Measurements from ENCODE around the gene RAMAC. TPM values are rescaled to one million over a fixed set of nuclear protein-coding genes. Genes with fewer than 3 reads are reported as not detected.

RAMAC gene
- total and polyA plus RNA-seq, 10 of the 15 experiments (the other 5 are each of a cell fraction or from before 2014, with no cell fraction given), result 22.4 to 109 (median 41.7) TPM

DNA sequence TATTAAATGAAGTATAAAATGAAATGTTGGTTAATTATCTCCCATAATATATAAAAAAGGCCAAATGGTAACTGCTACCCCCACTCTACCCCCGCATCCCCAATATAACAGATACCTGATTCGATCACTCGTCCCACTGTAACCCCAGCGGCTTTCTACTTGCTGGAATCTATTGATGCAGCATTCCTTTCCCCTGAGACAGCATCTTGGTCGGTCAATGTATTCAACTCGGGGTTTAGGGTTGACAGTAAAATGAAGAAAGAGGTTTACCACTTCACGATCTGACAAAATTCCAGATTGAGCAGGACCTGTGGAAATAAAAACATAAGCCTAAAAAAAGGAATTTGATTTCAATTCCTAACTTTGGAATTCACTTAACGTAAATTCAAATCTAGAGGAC lies 44.0 kb downstream of the RAMAC start:
- RAD21 ChIA-PET (ENCODE audit: unreplicated experiment), result no interaction called here
- WGBS (ENCODE audit: insufficient coverage, insufficient replicate concordance, low lambda C conversion rate, missing lambda C conversion rate), result over 99% methylated on average over 8 of the region's 8 CpGs
- in situ Hi-C loops (cut with MboI) (no loop called here), intact Hi-C loops (cut with micrococcal nuclease; ENCODE audit: unreplicated experiment) (no loop called here)
- Histone ChIP-seq H3K9me3 (replicated peaks; ENCODE audit: control insufficient read depth, insufficient read depth, low read length) (no peaks in the 10 kb centered on the region; the same call in 2 of the 3 replicates), H3K4me2 (ENCODE audit: control insufficient read depth, insufficient read depth) (no peak overlapping the region), H3K36me3 (ENCODE audit: control insufficient read depth in 2 of 2, insufficient read depth in 2 of 2, low read length in 1 of 2) (peaks cover 10 to 29% of the 10 kb centered on the region in 2 experiments), H3K79me2 (ENCODE audit: control insufficient read depth, insufficient read depth, low read length) (peaks cover 12% of the 10 kb centered on the region), H3K27me3 (replicated peaks in 1 of 2; ENCODE audit: control insufficient read depth in 2 of 2, insufficient read depth in 2 of 2, low read length in 1 of 2) (no peaks in the 10 kb centered on the region), H3K4me3 (no peak overlapping the region), H3K27ac (ENCODE audit: control insufficient read depth, insufficient read depth) (no peak overlapping the region), H3K9ac (ENCODE audit: control insufficient read depth, insufficient read depth, low read length) (no peak overlapping the region), H2AFZ (ENCODE audit: control insufficient read depth, low read depth, low read length) (no peak overlapping the region), H3K4me1 (ENCODE audit: control insufficient read depth, insufficient read depth, low read length) (no peaks in the 10 kb centered on the region), H4K20me1 (ENCODE audit: control insufficient read depth, insufficient read depth) (no peaks in the 10 kb centered on the region; the same call in 1 of the 2 replicates)
- FAIRE-seq (no peak), DNase-seq (ENCODE audit: low read depth, low spot score) (no peak), ATAC-seq (no peak)
- POLR2A ChIA-PET, result no interaction called here
- CTCF ChIA-PET, result interaction anchor here (0.6 kb wide), 1 partner anchor 68 kb away, joined by 3 read pairs; no protein-coding TSS in a partner anchor
- SMC1A ChIA-PET (ENCODE audit: uncharacterized antibody, unreplicated experiment), result no interaction called here
- no TSS peak for BruUV-seq (replicated peaks)
- TF ChIP-seq ZNF24 (IDR thresholded peaks at IDR 0.05) (no peak), SMC3 (IDR thresholded peaks at IDR 0.05; ENCODE audit: borderline replicate concordance, low read length) (no peak), POLR2AphosphoS2 (IDR thresholded peaks at IDR 0.05; ENCODE audit: low read depth, low read length) (no peak), SIN3A (IDR thresholded peaks at IDR 0.05; ENCODE audit: low read depth, low read length) (no peak), CHD4 (IDR thresholded peaks at IDR 0.05) (no peak), SMARCA5 (IDR thresholded peaks at IDR 0.05) (no peak), HCFC1 (IDR thresholded peaks at IDR 0.05; ENCODE audit: low read length) (no peak), EGR1 (IDR thresholded peaks at IDR 0.05; ENCODE audit: borderline replicate concordance in 1 of 2, low read depth in 2 of 2, low read length in 2 of 2) (no peak)
- TF ChIP-seq, protein P1, sequence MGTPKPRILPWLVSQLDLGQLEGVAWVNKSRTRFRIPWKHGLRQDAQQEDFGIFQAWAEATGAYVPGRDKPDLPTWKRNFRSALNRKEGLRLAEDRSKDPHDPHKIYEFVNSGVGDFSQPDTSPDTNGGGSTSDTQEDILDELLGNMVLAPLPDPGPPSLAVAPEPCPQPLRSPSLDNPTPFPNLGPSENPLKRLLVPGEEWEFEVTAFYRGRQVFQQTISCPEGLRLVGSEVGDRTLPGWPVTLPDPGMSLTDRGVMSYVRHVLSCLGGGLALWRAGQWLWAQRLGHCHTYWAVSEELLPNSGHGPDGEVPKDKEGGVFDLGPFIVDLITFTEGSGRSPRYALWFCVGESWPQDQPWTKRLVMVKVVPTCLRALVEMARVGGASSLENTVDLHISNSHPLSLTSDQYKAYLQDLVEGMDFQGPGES (IDR thresholded peaks at IDR 0.05), result no peak
- TF ChIP-seq, protein P2, sequence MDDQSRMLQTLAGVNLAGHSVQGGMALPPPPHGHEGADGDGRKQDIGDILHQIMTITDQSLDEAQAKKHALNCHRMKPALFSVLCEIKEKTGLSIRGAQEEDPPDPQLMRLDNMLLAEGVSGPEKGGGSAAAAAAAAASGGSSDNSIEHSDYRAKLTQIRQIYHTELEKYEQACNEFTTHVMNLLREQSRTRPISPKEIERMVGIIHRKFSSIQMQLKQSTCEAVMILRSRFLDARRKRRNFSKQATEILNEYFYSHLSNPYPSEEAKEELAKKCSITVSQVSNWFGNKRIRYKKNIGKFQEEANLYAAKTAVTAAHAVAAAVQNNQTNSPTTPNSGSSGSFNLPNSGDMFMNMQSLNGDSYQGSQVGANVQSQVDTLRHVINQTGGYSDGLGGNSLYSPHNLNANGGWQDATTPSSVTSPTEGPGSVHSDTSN (IDR thresholded peaks at IDR 0.05; ENCODE audit: insufficient replicate concordance, low read depth, low read length), result no peak
- TF ChIP-seq, protein P3, sequence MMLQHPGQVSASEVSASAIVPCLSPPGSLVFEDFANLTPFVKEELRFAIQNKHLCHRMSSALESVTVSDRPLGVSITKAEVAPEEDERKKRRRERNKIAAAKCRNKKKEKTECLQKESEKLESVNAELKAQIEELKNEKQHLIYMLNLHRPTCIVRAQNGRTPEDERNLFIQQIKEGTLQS (IDR thresholded peaks at IDR 0.05; ENCODE audit: borderline replicate concordance, extremely low read depth, low read depth, low read length), result no peak
- TF ChIP-seq, protein P4, sequence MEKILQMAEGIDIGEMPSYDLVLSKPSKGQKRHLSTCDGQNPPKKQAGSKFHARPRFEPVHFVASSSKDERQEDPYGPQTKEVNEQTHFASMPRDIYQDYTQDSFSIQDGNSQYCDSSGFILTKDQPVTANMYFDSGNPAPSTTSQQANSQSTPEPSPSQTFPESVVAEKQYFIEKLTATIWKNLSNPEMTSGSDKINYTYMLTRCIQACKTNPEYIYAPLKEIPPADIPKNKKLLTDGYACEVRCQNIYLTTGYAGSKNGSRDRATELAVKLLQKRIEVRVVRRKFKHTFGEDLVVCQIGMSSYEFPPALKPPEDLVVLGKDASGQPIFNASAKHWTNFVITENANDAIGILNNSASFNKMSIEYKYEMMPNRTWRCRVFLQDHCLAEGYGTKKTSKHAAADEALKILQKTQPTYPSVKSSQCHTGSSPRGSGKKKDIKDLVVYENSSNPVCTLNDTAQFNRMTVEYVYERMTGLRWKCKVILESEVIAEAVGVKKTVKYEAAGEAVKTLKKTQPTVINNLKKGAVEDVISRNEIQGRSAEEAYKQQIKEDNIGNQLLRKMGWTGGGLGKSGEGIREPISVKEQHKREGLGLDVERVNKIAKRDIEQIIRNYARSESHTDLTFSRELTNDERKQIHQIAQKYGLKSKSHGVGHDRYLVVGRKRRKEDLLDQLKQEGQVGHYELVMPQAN (conservative IDR thresholded peaks at IDR 0.05), result no peak
- TF ChIP-seq, protein P5, sequence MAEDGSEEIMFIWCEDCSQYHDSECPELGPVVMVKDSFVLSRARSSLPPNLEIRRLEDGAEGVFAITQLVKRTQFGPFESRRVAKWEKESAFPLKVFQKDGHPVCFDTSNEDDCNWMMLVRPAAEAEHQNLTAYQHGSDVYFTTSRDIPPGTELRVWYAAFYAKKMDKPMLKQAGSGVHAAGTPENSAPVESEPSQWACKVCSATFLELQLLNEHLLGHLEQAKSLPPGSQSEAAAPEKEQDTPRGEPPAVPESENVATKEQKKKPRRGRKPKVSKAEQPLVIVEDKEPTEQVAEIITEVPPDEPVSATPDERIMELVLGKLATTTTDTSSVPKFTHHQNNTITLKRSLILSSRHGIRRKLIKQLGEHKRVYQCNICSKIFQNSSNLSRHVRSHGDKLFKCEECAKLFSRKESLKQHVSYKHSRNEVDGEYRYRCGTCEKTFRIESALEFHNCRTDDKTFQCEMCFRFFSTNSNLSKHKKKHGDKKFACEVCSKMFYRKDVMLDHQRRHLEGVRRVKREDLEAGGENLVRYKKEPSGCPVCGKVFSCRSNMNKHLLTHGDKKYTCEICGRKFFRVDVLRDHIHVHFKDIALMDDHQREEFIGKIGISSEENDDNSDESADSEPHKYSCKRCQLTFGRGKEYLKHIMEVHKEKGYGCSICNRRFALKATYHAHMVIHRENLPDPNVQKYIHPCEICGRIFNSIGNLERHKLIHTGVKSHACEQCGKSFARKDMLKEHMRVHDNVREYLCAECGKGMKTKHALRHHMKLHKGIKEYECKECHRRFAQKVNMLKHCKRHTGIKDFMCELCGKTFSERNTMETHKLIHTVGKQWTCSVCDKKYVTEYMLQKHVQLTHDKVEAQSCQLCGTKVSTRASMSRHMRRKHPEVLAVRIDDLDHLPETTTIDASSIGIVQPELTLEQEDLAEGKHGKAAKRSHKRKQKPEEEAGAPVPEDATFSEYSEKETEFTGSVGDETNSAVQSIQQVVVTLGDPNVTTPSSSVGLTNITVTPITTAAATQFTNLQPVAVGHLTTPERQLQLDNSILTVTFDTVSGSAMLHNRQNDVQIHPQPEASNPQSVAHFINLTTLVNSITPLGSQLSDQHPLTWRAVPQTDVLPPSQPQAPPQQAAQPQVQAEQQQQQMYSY (CRISPR knock-in tag; IDR thresholded peaks at IDR 0.05), result no peak
